Loucy (cell line): Measurements from ENCODE around the gene PTCH2.

Experiments used
- EZH2phosphoT487 ChIP-seq: fragments of 200-600 bp; IDR thresholded peaks from 2 replicates; pipeline ENCODE4 v1.6.1; 2018; ENCODE audit warnings: antibody characterized with exemption, mild to moderate bottlenecking, moderate library complexity, borderline replicate concordance
- TF ChIP-seq, protein P1 (sequence below): fragments of 200-600 bp; sonication (generic); conservative IDR thresholded peaks from 2 replicates; pipeline ENCODE4 v1.5.1; 2014; ENCODE audit warnings: mild to moderate bottlenecking, antibody characterized with exemption, low read length

- TF ChIP-seq, protein P1, sequence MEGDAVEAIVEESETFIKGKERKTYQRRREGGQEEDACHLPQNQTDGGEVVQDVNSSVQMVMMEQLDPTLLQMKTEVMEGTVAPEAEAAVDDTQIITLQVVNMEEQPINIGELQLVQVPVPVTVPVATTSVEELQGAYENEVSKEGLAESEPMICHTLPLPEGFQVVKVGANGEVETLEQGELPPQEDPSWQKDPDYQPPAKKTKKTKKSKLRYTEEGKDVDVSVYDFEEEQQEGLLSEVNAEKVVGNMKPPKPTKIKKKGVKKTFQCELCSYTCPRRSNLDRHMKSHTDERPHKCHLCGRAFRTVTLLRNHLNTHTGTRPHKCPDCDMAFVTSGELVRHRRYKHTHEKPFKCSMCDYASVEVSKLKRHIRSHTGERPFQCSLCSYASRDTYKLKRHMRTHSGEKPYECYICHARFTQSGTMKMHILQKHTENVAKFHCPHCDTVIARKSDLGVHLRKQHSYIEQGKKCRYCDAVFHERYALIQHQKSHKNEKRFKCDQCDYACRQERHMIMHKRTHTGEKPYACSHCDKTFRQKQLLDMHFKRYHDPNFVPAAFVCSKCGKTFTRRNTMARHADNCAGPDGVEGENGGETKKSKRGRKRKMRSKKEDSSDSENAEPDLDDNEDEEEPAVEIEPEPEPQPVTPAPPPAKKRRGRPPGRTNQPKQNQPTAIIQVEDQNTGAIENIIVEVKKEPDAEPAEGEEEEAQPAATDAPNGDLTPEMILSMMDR: no peak
- no peak for TF ChIP-seq EZH2phosphoT487
Measured at GRCh38 chr1:44885406-44885805, 42.4 kb upstream of the PTCH2 start.
